ENCODE results near the gene KCNIP1.

KCNIP1 gene

GRCh38 chr5:170510126-170510525, 6.3 kb downstream of the KCNIP1 start:
- TF ChIP-seq EP300 (IDR thresholded peaks at IDR 0.05; ENCODE audit: borderline replicate concordance): no peak
- no peak for TF ChIP-seq YY1 (IDR thresholded peaks at IDR 0.05; ENCODE audit: low read depth)
- TF ChIP-seq FOXM1 (IDR thresholded peaks at IDR 0.05; ENCODE audit: borderline replicate concordance, low read depth): no peak
- no peak for TF ChIP-seq MAX (IDR thresholded peaks at IDR 0.05)
- no peak for TF ChIP-seq TCF12 (IDR thresholded peaks at IDR 0.05; ENCODE audit: low read depth)
- no peak for TF ChIP-seq CREB1 (IDR thresholded peaks at IDR 0.05; ENCODE audit: low read depth)
- TF ChIP-seq EGR1 (IDR thresholded peaks at IDR 0.05): no peak
- no peak for TF ChIP-seq RAD21 (IDR thresholded peaks at IDR 0.05; ENCODE audit: low read depth)
- TF ChIP-seq USF1 (IDR thresholded peaks at IDR 0.05): no peak
- TF ChIP-seq NFIC (IDR thresholded peaks at IDR 0.05): no peak
- TF ChIP-seq TEAD4 (IDR thresholded peaks at IDR 0.05): no peak
- no peak for TF ChIP-seq REST (IDR thresholded peaks at IDR 0.05; ENCODE audit: low read depth)
- TF ChIP-seq TAF1 (IDR thresholded peaks at IDR 0.05; ENCODE audit: low read depth): no peak
- TF ChIP-seq CEBPB (IDR thresholded peaks at IDR 0.05): no peak
- no peak for TF ChIP-seq ZBTB7A (IDR thresholded peaks at IDR 0.05; ENCODE audit: low read depth)

GRCh38 chr5:170510559-170510958, 6.7 kb downstream of the KCNIP1 start:
- no peak for TF ChIP-seq NFIC (IDR thresholded peaks at IDR 0.05)
- TF ChIP-seq CEBPB (IDR thresholded peaks at IDR 0.05): no peak
- no peak for TF ChIP-seq EGR1 (IDR thresholded peaks at IDR 0.05)
- TF ChIP-seq EP300 (IDR thresholded peaks at IDR 0.05; ENCODE audit: borderline replicate concordance): no peak
- TF ChIP-seq FOXM1 (IDR thresholded peaks at IDR 0.05; ENCODE audit: borderline replicate concordance, low read depth): no peak
- TF ChIP-seq CREB1 (IDR thresholded peaks at IDR 0.05; ENCODE audit: low read depth): no peak
- no peak for TF ChIP-seq YY1 (IDR thresholded peaks at IDR 0.05; ENCODE audit: low read depth)
- no peak for TF ChIP-seq TEAD4 (IDR thresholded peaks at IDR 0.05)
- no peak for TF ChIP-seq USF1 (IDR thresholded peaks at IDR 0.05)
- no peak for TF ChIP-seq RAD21 (IDR thresholded peaks at IDR 0.05; ENCODE audit: low read depth)
- TF ChIP-seq REST (IDR thresholded peaks at IDR 0.05; ENCODE audit: low read depth): no peak
- no peak for TF ChIP-seq TAF1 (IDR thresholded peaks at IDR 0.05; ENCODE audit: low read depth)
- no peak for TF ChIP-seq TCF12 (IDR thresholded peaks at IDR 0.05; ENCODE audit: low read depth)
- TF ChIP-seq MAX (IDR thresholded peaks at IDR 0.05): no peak
- no peak for TF ChIP-seq ZBTB7A (IDR thresholded peaks at IDR 0.05; ENCODE audit: low read depth)

GRCh38 chr5:170511551-170512258, 7.9 kb downstream of the KCNIP1 start:
- no peak for TF ChIP-seq EGR1 (IDR thresholded peaks at IDR 0.05)
- no peak for TF ChIP-seq USF1 (IDR thresholded peaks at IDR 0.05)
- TF ChIP-seq FOXM1 (IDR thresholded peaks at IDR 0.05; ENCODE audit: borderline replicate concordance, low read depth): no peak
- no peak for TF ChIP-seq MAX (IDR thresholded peaks at IDR 0.05)
- no peak for TF ChIP-seq TEAD4 (IDR thresholded peaks at IDR 0.05)
- TF ChIP-seq ZBTB7A (IDR thresholded peaks at IDR 0.05; ENCODE audit: low read depth): no peak
- no peak for TF ChIP-seq EP300 (IDR thresholded peaks at IDR 0.05; ENCODE audit: borderline replicate concordance)
- TF ChIP-seq REST (IDR thresholded peaks at IDR 0.05; ENCODE audit: low read depth): no peak
- TF ChIP-seq CEBPB (IDR thresholded peaks at IDR 0.05): no peak
- no peak for TF ChIP-seq CREB1 (IDR thresholded peaks at IDR 0.05; ENCODE audit: low read depth)
- TF ChIP-seq TAF1 (IDR thresholded peaks at IDR 0.05; ENCODE audit: low read depth): no peak
- TF ChIP-seq RAD21 (IDR thresholded peaks at IDR 0.05; ENCODE audit: low read depth): no peak
- no peak for TF ChIP-seq YY1 (IDR thresholded peaks at IDR 0.05; ENCODE audit: low read depth)
- TF ChIP-seq NFIC (IDR thresholded peaks at IDR 0.05): no peak
- TF ChIP-seq TCF12 (IDR thresholded peaks at IDR 0.05; ENCODE audit: low read depth): no peak

All from Ishikawa (cell line).